HG02623 (cell line): ENCODE data around the gene PRELP.

Experiments
- ATAC-seq: cut with Tn5 transposase; IDR thresholded peaks from one replicate; pipeline ENCODE4 v1.9.1; 2021; ENCODE audit warnings: moderate library complexity; ENCODE audit not compliant: unreplicated experiment

The PRELP gene

DNA sequence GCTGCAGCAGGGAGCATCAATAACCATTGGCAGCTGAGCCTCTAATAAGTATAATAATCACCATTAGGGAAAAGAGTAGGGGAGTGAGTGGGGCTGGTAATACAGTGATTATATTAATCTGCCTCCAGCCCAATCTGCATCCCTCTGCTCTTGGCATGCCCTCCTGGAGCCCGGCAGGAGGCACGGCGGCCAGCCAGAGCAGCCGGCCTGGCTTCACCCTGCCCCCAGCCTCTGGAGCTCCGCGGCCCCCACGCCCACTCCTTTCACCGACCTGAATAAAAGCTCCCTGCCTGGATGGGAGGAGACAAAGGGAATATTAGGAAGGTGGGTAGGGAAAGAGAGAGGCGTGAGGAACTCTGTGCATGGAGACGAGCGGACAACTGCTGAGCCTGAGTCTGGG lies 46.6 kb downstream of the PRELP start:
- ATAC-seq = no peak

DNA sequence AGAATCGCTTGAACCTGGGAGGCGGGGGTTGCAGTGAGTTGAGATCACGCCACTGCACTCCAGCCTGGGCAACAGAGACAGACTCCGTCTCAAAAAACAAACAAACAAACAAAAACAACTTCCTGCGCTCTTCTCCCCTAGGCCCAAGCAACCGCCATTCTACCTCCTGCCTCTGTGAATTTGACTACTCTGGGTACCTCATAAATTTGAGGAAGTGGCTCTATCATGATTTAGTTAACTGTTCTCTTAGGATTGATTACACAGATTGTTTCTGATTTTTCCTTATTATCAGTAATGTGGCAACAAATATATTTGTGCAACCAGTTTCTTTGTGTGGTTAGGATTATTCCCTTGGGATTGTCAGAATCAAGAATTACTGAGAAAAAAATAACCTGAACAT lies 48.1 kb downstream of the PRELP start:
- no peak for ATAC-seq

DNA sequence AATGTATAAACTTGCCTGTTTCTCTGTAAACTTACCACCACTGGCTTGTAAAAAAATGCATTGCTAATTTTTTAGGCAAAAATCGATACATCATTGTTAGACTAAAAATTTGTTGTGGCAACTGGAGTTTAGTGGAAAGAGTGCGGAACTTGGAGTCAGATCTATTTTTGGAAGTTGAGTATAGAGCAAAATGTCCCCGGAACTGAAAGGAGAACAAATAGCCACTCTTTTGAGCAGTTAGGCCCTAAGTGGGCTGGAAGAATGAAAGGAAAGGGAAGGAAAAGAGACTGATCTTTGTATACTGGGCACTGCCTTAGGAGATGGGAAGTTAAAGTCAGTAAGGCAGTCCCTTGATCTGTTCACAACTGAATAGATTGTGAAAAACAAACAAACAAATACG lies 48.5 kb downstream of the PRELP start:
- ATAC-seq = no peak

DNA sequence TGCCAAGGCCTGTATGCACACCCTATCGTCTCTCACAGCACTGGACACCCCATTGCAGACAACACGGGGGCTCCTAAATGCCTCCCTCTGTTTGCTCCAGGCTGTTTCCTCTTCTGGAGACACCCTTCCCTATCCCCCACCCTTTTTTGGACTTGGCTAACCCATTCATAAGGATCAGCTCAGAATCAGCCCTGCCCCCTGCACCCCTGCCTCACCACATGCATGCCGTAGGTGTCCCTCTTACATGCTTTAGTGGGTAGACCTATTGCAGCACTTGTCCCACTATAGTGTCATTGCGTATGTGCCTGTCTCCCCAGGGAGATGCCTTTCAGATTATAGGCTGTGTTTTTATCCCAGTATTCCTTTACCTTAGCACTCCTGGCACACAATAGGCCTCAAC lies 49.2 kb downstream of the PRELP start:
- no peak for ATAC-seq

DNA sequence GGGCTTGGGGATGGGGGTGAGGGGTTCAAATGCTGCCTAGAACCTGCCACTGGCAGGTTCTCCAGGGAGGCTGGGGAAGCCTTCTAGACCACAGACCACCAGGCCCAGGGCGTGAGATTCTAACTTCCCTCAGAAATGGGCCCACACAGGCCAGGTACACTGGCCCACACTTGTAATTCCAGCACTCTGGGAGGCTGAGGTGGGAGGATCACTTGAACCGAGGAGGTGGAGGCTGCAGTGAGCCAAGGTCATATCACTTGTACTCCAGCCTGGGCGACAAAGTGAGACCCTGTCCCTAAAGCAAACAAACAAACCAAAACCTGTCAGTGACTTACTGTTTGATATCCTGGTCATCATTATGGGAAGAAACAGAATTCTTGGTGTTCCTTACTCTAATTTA lies 50.1 kb downstream of the PRELP start:
- ATAC-seq = no peak

DNA sequence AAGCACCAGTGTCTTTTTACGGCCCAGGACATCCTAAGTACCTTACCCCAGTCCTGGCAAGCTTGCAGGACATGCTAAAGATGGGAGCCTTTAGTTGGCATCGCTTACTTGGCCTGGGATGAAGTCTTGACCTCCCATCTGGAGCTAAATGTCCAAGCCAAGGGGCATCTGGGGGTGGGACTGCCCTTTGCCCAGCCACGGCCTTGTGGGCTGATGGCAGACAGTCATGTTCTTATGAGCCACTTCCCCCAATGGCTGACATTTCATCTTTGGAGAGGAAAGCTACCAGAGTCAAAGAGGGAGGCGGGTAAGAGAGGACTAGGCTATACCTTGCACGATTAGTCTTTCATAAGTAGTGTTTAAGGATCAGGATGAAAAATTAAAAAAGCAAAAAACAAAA lies 50.5 kb downstream of the PRELP start:
- no peak for ATAC-seq

DNA sequence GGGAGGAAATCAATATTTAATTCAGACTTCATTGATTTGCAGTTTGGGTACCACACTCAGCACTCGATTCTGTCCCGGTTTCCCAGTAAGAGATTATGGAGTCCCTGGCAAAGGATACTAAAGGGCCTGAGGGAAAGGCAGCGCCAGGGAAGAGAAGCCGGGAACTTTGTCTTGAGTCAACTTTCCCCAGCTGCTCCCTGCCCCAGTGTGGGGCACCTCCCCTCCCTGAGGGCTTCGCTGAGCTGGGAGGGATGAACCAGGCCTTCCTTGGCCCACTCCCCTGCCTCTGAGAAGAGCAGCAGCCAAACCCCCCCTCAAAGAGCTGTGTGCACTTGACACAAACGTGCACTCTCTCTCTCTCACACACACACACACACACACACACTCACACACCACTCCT lies 51.0 kb downstream of the PRELP start:
- no peak for ATAC-seq

DNA sequence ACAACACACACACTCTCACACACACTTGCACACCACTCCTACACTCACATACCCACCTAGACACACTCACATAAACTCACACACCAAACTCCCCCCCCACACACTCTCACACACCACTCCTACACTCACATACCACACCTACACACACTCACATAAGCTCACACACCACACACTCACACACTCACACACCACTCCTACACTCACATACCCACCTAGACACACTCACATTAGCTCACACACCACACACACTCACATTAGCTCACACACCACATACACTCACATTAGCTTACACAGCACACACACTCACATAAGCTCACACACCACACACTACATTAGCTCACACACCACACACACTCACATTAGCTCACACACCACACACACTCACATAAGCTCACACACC lies 51.4 kb downstream of the PRELP start:
- ATAC-seq = no peak

DNA sequence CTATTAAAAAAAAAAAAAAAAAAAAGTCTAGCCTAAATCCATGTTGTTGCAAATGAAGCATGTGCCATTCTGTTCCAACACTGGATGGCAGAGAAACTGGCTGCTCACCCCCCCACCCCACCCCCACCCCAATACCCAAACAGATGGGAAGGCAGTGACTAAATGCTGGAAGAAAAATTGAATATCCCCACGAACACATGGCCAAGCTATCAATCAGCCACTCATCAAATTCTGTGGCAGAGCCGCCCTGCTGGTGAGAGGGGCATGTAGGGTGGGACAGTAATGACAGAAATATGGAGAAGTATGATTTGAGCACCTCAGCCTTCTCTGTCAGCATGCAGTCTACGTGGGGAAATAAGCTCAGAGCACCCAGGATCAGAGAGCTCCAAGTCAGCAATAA lies 52.5 kb downstream of the PRELP start:
- no peak for ATAC-seq

DNA sequence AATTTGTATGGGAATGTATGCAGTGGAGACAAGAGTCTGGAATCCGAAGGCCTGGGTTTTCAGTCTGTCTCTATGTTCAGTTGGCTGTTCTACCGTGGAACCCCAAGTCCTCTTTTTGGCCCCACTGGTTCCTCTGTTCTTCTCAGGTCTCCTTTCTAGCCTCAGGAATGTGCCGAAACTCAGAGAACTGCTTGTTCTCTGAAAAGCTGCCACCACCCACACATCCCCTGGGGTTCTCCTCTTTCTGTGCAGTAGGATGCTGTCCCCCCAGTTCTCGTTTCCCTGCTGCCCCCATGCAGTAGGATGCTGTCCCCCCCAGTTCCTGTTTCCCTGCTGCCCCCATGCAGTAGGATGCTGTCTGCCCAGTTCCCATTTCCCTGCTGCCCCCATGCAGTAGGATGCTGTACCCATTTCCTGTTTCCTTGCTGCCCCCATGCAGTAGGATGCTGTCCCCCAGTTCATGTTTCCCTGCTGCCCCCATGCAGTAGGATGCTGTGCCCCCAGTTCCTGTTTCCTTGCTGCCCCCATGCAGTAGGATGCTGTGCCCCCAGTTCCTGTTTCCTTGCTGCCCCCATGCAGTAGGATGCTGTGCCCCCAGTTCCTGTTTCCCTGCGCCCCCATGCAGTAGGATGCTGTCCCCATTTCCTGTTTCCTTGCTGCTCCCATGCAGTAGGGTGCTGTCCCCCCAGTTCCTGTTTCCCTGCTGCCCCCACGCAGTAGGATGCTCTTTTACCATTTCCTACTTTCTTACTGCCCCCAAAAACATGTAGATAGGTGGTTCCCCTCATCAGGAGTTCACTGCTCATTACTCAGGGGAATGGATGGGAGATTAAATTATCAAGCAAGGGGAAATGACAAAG lies 53.6 kb downstream of the PRELP start:
- ATAC-seq = no peak

DNA sequence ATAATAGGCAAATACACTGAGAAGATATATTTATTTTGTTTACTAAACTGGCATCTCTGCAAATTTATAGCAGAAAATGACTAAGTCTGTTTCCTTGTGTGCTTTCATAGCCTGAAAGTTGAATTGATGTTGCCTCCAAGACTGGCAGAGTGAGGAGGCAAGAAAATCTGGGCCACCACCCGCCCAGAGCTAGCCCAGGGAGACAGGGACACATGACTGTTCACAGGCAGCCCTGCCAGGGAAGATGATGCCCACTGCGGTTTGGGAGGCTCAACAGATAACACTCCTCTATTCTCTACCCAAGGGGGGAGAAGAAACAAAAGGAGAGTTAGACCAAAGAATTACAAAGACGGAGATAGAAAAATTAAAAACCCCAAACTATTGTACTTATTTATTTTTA lies 55.5 kb downstream of the PRELP start:
- no peak for ATAC-seq

DNA sequence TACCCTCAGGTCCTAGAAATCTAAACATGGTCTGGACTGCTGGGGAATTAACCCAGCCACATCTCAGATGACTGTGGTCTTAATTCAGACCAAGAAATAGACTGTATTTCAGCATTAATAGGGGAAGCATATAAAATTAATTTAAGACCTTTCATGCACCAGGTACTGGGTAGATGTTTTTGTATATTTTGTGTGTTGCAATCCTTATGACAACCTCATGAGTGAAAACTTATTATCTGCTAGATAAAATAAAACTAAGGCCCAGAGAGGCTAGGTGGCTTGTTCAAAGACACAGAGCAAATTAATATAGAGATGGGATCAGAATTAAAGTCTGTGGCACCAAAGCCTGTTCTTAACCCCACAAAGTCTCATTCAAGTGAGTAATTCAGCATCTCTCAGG lies 58.4 kb downstream of the PRELP start:
- ATAC-seq = no peak

DNA sequence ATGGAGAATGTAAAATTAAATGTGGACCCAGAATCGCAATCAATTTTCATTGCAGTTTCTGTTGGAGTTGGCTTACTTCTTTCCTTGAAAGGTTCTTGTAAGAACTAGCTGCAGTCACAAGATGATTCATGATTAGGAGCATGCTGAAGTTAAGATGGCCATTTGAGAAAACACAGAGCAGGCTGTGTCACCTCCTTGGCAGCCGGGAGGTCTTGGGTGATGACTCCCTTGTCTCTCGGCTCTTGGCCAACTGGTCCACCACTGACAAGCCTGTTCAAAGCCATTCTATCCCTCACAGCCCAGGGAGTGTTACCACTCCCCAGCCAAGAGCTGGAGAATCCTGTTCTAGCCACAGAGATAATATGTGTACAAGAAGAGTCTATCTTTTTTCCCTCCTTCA lies 58.9 kb downstream of the PRELP start:
- no peak for ATAC-seq

DNA sequence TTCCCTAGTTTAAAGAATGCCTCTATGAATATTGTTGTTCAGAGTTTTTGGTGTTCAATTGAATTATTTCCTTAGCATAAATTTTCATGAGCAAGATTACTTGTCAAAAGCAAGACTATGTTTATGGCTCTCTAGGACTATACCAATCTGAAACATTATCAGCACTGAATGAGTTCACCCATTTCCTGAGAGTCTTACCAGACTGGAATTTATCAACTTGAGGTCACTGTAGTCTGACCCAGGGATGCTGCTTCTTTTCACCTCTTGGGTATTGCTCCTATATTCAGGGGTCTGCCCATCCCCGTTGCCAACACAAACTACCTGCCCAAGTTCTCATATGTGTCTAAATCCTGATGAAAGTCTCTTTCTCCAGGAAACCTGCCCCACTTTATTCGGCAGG lies 61.0 kb downstream of the PRELP start:
- no peak for ATAC-seq

DNA sequence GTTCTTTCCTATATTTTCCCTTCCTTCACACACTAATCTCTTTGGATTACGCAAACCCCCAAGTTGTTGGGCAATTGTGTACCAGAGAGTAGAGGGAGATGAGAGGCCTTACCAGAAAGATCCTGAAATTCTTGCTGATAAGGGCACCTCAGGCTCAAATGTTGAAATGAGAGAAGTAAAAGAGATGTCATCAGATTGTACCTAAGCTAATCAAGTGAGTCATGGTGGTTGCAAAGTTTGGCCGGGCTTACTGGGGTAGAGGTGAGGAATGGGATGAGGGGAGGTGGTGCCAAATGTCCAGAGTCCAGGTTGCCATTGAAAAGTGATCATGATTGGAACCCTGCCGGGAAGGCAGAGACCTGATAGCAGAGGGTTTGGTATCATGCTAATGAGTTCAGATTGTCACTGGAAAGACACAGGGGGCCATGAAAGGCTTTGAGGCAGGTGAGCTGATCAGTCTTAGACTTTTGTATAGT lies 61.4 kb downstream of the PRELP start:
- ATAC-seq = no peak

DNA sequence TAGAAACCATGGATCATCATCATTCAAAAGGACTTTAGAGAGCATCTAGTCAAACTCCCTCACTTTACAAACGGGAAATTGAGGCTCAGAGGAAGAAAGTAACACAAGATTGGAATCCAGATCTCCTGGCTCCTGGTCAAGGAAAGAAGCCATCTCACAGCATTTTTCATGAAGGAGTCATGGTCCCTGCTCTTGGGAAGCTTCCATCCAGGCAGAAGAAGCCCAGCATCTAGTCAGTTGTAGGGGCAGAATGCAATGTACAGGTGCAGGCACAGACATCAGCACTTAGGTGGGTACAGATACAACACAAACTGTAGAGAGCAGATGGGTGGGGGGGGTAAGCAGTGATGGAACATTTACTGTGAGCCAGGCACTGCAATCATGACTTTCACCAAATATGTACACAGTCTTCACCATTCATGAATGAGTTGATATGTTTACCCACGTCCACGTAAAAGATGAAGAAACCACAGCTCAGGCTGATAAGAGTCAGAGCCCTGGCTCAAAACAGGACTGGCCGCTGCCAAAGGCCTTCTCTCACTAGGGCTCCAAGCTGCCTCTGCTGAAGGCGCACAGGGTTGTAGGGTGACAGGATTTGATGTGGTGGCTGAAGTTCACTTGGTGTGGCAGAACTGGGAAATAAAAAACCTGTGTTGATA lies 62.3 kb downstream of the PRELP start:
- no peak for ATAC-seq

DNA sequence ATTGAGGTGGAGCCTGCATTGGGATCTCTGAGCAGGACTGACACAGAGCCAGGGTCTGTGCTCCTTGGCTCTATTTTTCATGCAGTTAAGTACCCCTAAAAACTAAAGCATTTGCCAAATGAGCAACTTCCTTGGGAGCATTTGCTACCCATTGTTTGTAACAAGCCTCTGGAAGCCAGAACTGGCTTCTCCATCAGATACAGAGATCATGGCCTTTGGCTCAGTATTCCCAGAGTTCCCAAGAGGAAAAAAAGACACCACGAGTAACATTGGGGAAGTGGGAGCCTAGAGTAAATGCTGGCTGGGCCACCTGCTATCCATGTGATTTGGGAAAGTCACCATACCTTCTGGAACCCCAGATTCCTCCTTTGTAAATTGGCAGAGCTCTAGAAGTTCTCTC lies 63.1 kb downstream of the PRELP start:
- no peak for ATAC-seq

DNA sequence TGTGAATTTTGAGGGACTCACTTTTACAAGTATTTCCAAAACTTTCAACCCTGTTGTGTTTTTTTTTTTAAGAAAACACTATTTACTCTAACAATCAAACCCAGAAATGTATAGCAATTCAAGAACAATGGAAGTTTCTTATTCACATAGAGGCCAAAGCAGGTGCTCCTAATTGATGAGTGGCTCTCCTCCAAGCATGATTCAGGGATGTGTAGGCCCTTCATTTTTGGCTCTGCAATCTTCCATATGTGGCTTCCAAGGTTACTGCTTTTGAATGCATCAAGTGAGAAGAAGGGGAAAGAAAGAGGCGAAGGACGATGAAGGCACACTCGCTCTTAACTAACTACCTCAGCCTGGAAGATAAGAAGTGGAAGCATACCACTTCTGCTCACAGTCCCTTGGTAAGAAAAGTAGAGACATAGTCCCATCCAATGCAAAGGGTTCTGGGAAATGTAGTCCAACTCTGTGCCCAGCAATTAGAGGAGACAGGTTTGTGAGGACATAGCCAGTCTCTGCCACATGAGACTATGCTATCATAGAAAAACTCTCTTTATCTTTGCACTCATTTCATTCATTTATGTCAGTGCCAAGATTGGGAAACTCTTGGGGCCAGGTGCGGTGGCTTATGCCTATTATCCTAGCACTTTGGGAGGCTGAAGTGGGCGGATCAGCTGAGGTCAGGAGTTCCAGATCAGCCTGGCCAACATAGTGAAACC lies 64.4 kb downstream of the PRELP start:
- no peak for ATAC-seq
